HG03432 (cell line): ENCODE results near the gene DCK.
"Not testable (repeated sequence)": the region's sequence is repeated elsewhere in the genome, so short reads cannot be mapped to it uniquely, and the experiment has no call there.

Experiments
- ATAC-seq: cut with Tn5 transposase; IDR thresholded peaks from one replicate; pipeline ENCODE4 v1.9.1; 2021; ENCODE audit warnings: mild to moderate bottlenecking, moderate library complexity; ENCODE audit not compliant: unreplicated experiment

Gene DCK

GRCh38 chr4:70999639-71000038 lies 6.2 kb downstream of the DCK start:
- ATAC-seq = not testable (repeated sequence)

GRCh38 chr4:71001363-71001762 lies 7.9 kb downstream of the DCK start:
- ATAC-seq = not testable (repeated sequence)

GRCh38 chr4:71004281-71004851 lies 10.9 kb downstream of the DCK start:
- peak; percentile 46 for ATAC-seq

GRCh38 chr4:71005025-71005424 lies 11.6 kb downstream of the DCK start:
- not testable (repeated sequence) for ATAC-seq

GRCh38 chr4:71006203-71006907 lies 12.9 kb downstream of the DCK start:
- ATAC-seq = peak; percentile 79

GRCh38 chr4:71008196-71008595 lies 14.7 kb downstream of the DCK start:
- no peak for ATAC-seq

GRCh38 chr4:71009086-71009485 lies 15.6 kb downstream of the DCK start:
- ATAC-seq = no peak

- ATAC-seq = peak; percentile 60
These were observed 16.6 kb downstream of the DCK start for GRCh38 chr4:71009890-71010588.

- no peak for ATAC-seq
These were observed 18.0 kb downstream of the DCK start for GRCh38 chr4:71011451-71011850.

- not testable (repeated sequence) for ATAC-seq
These were observed 23.9 kb downstream of the DCK start for GRCh38 chr4:71017391-71017790.

- no peak for ATAC-seq
These were observed 27.2 kb downstream of the DCK start for GRCh38 chr4:71020611-71021010.

- no peak for ATAC-seq
These were observed 32.2 kb downstream of the DCK start for GRCh38 chr4:71025654-71026053.

GRCh38 chr4:71026086-71026485 lies 32.6 kb downstream of the DCK start:
- no peak for ATAC-seq

- no peak for ATAC-seq
These were observed 34.2 kb downstream of the DCK start for GRCh38 chr4:71027611-71028010.

- no peak for ATAC-seq
These were observed 36.1 kb downstream of the DCK start for GRCh38 chr4:71029504-71029903.

GRCh38 chr4:71032106-71032505 lies 38.7 kb downstream of the DCK start:
- not testable (repeated sequence) for ATAC-seq

- ATAC-seq = no peak
These were observed 51.8 kb downstream of the DCK start for GRCh38 chr4:71045256-71045655.

GRCh38 chr4:71049395-71049794 lies 55.9 kb downstream of the DCK start:
- no peak for ATAC-seq

GRCh38 chr4:71050809-71051208 lies 57.4 kb downstream of the DCK start:
- no peak for ATAC-seq

- no peak for ATAC-seq
These were observed 58.6 kb downstream of the DCK start for GRCh38 chr4:71052034-71052433.

- no peak for ATAC-seq
These were observed 59.3 kb downstream of the DCK start for GRCh38 chr4:71052716-71053115.

GRCh38 chr4:71053613-71054012 lies 60.2 kb downstream of the DCK start:
- not testable (repeated sequence) for ATAC-seq
